Measurements from ENCODE around the gene NLGN1. TPM values are rescaled to one million over a fixed set of nuclear protein-coding genes. Genes with fewer than 3 reads are reported as not detected.
A peak's percentile ranks its signal among the peaks of the same experiment; 100 is the strongest.

Gene NLGN1
- polyA plus RNA-seq, 1 donor from 2014 or later, result 2.7 TPM

DNA sequence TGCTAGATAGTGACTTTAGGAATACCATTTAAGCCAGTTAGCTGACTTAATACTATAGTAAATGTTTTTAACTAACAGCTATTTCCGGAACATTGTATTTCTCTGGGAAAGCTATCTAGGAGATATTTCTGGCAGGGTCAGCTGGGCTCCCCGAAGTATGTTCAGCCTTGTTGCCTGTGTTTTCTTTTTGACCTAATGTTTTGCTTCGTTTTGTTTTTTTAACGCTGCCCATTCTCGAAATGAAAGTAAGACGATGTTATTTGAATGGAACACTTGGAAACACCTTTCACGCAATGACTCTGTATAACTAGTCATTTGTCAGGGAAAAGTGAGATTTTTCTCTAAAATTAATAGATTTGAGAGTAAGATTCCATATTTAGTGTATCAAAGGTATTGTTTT, 758.7 kb downstream of the NLGN1 start:
- Histone ChIP-seq H3K36me3 (ENCODE audit: insufficient read depth, low read length) (no peaks in the 10 kb centered on the region), H3K9me3 (ENCODE audit: low read length) (no peaks in the 10 kb centered on the region), H3K4me3 (ENCODE audit: low read length) (no peak overlapping the region), H3K27ac (ENCODE audit: low read length) (no peak overlapping the region), H2AFZ (ENCODE audit: low read depth, low read length) (no peak overlapping the region), H3F3A (ENCODE audit: insufficient read depth, low read length, poor library complexity, severe bottlenecking) (no peaks in the 10 kb centered on the region), H4K20me1 (ENCODE audit: insufficient read depth) (no peaks in the 10 kb centered on the region), H3K9ac (ENCODE audit: low read length) (no peak overlapping the region), H3K4me2 (ENCODE audit: low read length) (no peak overlapping the region), H3K9me2 (ENCODE audit: insufficient read depth, low read length) (no peaks in the 10 kb centered on the region), H3K79me2 (replicated peaks; ENCODE audit: insufficient read depth, low read length) (no peaks in the 10 kb centered on the region), H3K27me3 (ENCODE audit: insufficient read depth, low read depth, low read length) (no peaks in the 10 kb centered on the region)
- no peak for TF ChIP-seq RAD21 (conservative IDR thresholded peaks at IDR 0.05)
- TF ChIP-seq MXI1 (conservative IDR thresholded peaks at IDR 0.05; ENCODE audit: poor library complexity, severe bottlenecking), result no peak

DNA sequence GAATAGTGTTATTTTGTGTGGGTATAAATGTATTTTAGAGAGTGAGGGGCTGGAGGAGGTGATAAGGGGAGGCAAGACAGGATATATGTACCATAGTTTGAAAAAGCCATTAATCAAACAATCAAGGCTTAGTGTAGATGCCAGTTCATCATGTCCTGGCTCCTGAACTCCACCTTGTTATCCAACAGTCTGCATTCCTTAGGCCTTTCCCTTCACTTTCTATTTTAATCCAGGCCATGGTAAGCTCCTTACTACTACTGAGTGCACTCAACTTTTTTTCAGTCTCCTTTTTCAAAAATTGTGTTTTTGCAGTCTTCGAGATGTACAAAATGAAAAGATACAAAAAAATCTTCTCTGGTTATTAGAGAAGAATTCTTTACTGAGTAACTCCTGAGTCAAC, 761.1 kb downstream of the NLGN1 start:
- no peaks in the 10 kb centered on the region for H3K36me3 ChIP-seq (ENCODE audit: insufficient read depth, low read length)
- no peak overlapping the region for H2AFZ ChIP-seq (ENCODE audit: low read depth, low read length)
- H3K4me3 ChIP-seq (ENCODE audit: low read length), result no peak overlapping the region
- no peak overlapping the region for H3K9ac ChIP-seq (ENCODE audit: low read length)
- H3F3A ChIP-seq (ENCODE audit: insufficient read depth, low read length, poor library complexity, severe bottlenecking), result no peaks in the 10 kb centered on the region
- no peaks in the 10 kb centered on the region for H3K9me2 ChIP-seq (ENCODE audit: insufficient read depth, low read length)
- H3K27ac ChIP-seq (ENCODE audit: low read length), result no peak overlapping the region
- H3K9me3 ChIP-seq (ENCODE audit: low read length), result no peaks in the 10 kb centered on the region
- TF ChIP-seq EZH2 (IDR thresholded peaks at IDR 0.05; ENCODE audit: borderline replicate concordance, insufficient read depth, low read length, poor library complexity, severe bottlenecking) (no peak), EP300 (conservative IDR thresholded peaks at IDR 0.05; ENCODE audit: poor library complexity, severe bottlenecking) (no peak), POLR2AphosphoS5 (IDR thresholded peaks at IDR 0.05) (no peak)
- no peaks in the 10 kb centered on the region for H3K79me2 ChIP-seq (replicated peaks; ENCODE audit: insufficient read depth, low read length)
- H3K27me3 ChIP-seq (ENCODE audit: insufficient read depth, low read depth, low read length), result no peaks in the 10 kb centered on the region
- H3K4me2 ChIP-seq (ENCODE audit: low read length), result no peak overlapping the region
- H4K20me1 ChIP-seq (ENCODE audit: insufficient read depth), result no peaks in the 10 kb centered on the region

GRCh38 chr3:174159604-174160003, 762.1 kb downstream of the NLGN1 start:
- Histone ChIP-seq H3K79me2 (replicated peaks; ENCODE audit: insufficient read depth, low read length) (no peaks in the 10 kb centered on the region), H3K36me3 (ENCODE audit: insufficient read depth, low read length) (no peaks in the 10 kb centered on the region), H3K9me2 (ENCODE audit: insufficient read depth, low read length) (no peaks in the 10 kb centered on the region), H3K4me3 (ENCODE audit: low read length) (peak overlapping the region; percentile 6), H3K27me3 (ENCODE audit: insufficient read depth, low read depth, low read length) (no peaks in the 10 kb centered on the region), H3K9me3 (ENCODE audit: low read length) (peaks cover 5% of the 10 kb centered on the region), H3K27ac (ENCODE audit: low read length) (no peak overlapping the region), H3K9ac (ENCODE audit: low read length) (no peak overlapping the region), H3K4me2 (ENCODE audit: low read length) (peak overlapping the region; percentile 30), H3F3A (ENCODE audit: insufficient read depth, low read length, poor library complexity, severe bottlenecking) (no peaks in the 10 kb centered on the region), H4K20me1 (ENCODE audit: insufficient read depth) (no peaks in the 10 kb centered on the region), H2AFZ (ENCODE audit: low read depth, low read length) (no peak overlapping the region)
- no peak for TF ChIP-seq RAD21 (conservative IDR thresholded peaks at IDR 0.05)
- TF ChIP-seq MXI1 (conservative IDR thresholded peaks at IDR 0.05; ENCODE audit: poor library complexity, severe bottlenecking), result no peak
- TF ChIP-seq EZH2 (IDR thresholded peaks at IDR 0.05; ENCODE audit: borderline replicate concordance, insufficient read depth, low read length, poor library complexity, severe bottlenecking), result no peak
- TF ChIP-seq POLR2AphosphoS5 (IDR thresholded peaks at IDR 0.05), result no peak

GRCh38 chr3:174162550-174162949, 765.0 kb downstream of the NLGN1 start:
- no peak overlapping the region for H3K4me2 ChIP-seq (ENCODE audit: low read length)
- H3K9ac ChIP-seq (ENCODE audit: low read length), result no peak overlapping the region
- H3K36me3 ChIP-seq (ENCODE audit: insufficient read depth, low read length), result no peaks in the 10 kb centered on the region
- H3K4me3 ChIP-seq (ENCODE audit: low read length), result no peak overlapping the region
- peaks cover 5% of the 10 kb centered on the region for H3K9me3 ChIP-seq (ENCODE audit: low read length)
- TF ChIP-seq MXI1 (conservative IDR thresholded peaks at IDR 0.05; ENCODE audit: poor library complexity, severe bottlenecking) (no peak), POLR2AphosphoS5 (IDR thresholded peaks at IDR 0.05) (no peak), RAD21 (conservative IDR thresholded peaks at IDR 0.05) (no peak), EZH2 (IDR thresholded peaks at IDR 0.05; ENCODE audit: borderline replicate concordance, insufficient read depth, low read length, poor library complexity, severe bottlenecking) (no peak), SMC3 (conservative IDR thresholded peaks at IDR 0.05; ENCODE audit: poor library complexity) (no peak), EP300 (conservative IDR thresholded peaks at IDR 0.05; ENCODE audit: poor library complexity, severe bottlenecking) (no peak), CTCF (IDR thresholded peaks at IDR 0.05; ENCODE audit: poor library complexity, severe bottlenecking) (no peak), TAF1 (IDR thresholded peaks at IDR 0.05; ENCODE audit: low read depth) (no peak)
- TF ChIP-seq, protein P1, sequence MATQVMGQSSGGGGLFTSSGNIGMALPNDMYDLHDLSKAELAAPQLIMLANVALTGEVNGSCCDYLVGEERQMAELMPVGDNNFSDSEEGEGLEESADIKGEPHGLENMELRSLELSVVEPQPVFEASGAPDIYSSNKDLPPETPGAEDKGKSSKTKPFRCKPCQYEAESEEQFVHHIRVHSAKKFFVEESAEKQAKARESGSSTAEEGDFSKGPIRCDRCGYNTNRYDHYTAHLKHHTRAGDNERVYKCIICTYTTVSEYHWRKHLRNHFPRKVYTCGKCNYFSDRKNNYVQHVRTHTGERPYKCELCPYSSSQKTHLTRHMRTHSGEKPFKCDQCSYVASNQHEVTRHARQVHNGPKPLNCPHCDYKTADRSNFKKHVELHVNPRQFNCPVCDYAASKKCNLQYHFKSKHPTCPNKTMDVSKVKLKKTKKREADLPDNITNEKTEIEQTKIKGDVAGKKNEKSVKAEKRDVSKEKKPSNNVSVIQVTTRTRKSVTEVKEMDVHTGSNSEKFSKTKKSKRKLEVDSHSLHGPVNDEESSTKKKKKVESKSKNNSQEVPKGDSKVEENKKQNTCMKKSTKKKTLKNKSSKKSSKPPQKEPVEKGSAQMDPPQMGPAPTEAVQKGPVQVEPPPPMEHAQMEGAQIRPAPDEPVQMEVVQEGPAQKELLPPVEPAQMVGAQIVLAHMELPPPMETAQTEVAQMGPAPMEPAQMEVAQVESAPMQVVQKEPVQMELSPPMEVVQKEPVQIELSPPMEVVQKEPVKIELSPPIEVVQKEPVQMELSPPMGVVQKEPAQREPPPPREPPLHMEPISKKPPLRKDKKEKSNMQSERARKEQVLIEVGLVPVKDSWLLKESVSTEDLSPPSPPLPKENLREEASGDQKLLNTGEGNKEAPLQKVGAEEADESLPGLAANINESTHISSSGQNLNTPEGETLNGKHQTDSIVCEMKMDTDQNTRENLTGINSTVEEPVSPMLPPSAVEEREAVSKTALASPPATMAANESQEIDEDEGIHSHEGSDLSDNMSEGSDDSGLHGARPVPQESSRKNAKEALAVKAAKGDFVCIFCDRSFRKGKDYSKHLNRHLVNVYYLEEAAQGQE (IDR thresholded peaks at IDR 0.05; ENCODE audit: borderline replicate concordance), result no peak
- H3F3A ChIP-seq (ENCODE audit: insufficient read depth, low read length, poor library complexity, severe bottlenecking), result no peaks in the 10 kb centered on the region
- no peaks in the 10 kb centered on the region for H4K20me1 ChIP-seq (ENCODE audit: insufficient read depth)
- H3K27me3 ChIP-seq (ENCODE audit: insufficient read depth, low read depth, low read length), result no peaks in the 10 kb centered on the region
- no peaks in the 10 kb centered on the region for H3K79me2 ChIP-seq (replicated peaks; ENCODE audit: insufficient read depth, low read length)
- H2AFZ ChIP-seq (ENCODE audit: low read depth, low read length), result no peak overlapping the region
- H3K27ac ChIP-seq (ENCODE audit: low read length), result no peak overlapping the region
- no peaks in the 10 kb centered on the region for H3K9me2 ChIP-seq (ENCODE audit: insufficient read depth, low read length)

Data from neural cell (in vitro differentiated cells).